ENCODE results near the gene RNASEH2B.

The RNASEH2B gene

DNA sequence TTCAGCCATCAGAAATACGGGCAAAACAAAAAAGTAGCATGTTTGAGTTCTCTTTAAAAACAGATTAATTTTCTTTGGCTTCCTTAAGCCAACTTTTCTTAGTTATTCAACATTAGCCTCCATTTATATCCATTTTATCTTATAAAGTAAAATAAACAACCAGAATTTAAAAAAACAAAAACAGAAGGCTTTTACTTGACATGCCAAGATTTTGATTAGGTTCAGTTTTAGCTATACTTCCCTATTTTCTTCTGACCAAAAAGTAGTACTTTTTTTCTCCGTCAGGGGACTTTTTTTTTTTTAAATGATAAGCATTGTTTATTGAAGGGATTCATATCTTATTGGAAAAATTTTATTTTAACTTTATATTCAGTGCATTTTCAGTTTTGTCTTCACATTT is 18.1 kb downstream of the RNASEH2B start:
- in situ Hi-C loops (cut with MboI; ENCODE audit: low pct_unique_long_range_greater_than_20kb, low sequenced_read_pairs): no loop called here
- no peak for DNase-seq

DNA sequence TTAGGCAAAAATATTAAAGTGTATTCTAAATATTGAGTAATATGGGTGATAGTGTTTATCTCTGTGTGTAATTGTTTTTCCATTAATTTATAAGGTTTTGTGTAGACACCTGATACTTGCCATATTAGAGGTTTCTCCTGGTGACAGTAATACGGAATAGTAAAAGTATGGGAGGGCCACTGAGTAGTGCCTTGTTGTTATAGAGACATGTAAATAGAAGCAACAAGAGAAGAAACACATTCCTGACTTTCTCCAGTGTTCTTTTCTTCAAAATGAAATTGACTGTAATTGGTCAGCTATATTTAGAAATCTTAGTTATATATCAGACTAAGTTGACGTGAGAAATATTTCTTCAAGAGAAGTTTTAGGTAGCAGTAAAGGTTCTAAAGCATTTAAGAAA is 18.5 kb downstream of the RNASEH2B start:
- DNase-seq: no peak
- in situ Hi-C loops (cut with MboI; ENCODE audit: low pct_unique_long_range_greater_than_20kb, low sequenced_read_pairs): no loop called here

DNA sequence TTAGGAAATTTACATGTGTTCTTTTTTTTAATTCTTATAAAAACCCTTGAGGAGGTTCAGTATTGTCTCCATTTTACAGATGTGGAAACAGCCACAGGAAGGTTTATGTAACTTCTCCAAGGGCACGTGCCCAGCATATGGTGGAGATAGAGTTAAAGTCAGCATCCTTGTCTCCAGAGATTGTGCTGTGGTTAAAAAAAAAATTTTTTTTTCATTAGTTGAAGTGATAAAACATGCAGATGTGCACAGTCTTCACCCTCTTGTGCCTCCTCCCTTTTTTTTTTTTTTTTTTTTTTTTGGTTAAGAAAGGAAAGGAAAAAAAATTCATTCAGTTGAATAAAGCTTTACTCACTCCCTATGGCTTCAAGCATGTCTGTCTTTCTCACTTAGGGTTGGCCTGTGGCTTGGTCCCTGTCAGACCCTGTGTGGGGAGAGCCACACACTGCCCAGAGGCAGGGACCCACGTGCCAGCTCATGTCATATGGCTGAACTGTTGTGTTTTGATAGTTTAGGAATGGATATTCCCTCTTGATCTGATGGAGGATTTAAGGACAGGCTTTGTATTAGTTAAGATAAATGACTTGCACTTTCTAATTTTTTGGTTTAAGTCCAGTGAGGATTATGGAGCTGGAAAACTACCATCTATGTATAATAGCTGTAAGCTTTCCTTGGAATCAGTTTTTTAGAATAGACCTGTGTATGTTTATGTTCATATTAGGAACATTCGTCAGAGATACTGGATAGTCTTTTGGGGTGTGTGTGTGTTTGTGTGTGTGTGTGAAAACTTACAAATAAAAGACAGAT is 19.3 kb downstream of the RNASEH2B start:
- in situ Hi-C loops (cut with MboI; ENCODE audit: low pct_unique_long_range_greater_than_20kb, low sequenced_read_pairs): no loop called here
- no peak for DNase-seq

DNA sequence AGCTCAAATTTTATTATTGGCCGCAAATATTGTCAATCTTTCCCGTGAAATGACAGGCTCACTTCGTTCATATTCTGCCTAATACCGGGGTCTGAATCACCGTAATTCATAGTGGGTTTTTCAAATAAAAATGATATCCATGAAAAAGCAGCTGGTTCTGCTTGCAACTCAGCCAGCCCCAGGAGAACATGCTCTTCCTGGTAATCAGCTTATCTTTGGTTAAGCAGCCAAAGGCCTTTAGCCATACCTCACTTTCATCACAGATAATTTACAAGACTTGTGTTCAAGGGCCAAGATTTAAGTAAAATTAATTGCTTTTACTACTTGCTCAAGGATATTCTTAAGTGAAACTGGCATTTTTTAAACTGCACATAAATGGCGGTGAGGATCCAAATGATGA is 22.5 kb downstream of the RNASEH2B start:
- in situ Hi-C loops (cut with MboI; ENCODE audit: low pct_unique_long_range_greater_than_20kb, low sequenced_read_pairs): no loop called here
- DNase-seq: no peak

DNA sequence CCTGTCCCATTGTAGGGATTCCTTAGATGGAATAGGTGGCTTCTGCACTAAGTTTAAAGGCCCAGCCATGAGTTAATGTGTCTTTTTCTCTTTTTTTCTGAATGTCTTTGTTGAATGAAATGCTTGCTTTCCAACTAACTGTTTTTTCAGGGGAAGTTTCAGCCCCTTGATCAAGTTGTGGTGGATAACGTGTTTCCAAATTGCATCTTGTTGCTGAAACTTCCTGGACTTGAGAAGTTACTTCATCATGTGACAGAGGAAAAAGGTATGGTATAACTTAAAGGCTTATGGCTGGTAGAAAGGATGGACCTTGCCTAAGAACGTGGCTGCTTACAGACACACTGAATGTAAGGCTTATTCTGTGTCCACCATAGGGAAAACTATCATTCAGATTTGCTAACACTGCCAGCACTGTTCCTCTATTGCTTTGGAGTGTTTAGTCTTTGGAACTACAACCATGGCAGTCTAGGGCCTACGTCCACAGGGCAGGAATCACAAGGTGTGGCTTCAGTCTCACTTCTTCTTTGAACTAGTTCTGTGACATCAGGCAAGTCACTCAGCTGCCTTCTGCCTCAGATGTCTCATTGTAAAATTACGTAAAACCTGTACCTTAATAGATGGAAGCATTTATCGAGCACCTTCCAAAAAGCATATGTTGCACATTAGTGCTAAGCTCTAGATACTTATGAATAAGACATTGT is 25.3 kb downstream of the RNASEH2B start:
- DNase-seq: no peak
- in situ Hi-C loops (cut with MboI; ENCODE audit: low pct_unique_long_range_greater_than_20kb, low sequenced_read_pairs): no loop called here

DNA sequence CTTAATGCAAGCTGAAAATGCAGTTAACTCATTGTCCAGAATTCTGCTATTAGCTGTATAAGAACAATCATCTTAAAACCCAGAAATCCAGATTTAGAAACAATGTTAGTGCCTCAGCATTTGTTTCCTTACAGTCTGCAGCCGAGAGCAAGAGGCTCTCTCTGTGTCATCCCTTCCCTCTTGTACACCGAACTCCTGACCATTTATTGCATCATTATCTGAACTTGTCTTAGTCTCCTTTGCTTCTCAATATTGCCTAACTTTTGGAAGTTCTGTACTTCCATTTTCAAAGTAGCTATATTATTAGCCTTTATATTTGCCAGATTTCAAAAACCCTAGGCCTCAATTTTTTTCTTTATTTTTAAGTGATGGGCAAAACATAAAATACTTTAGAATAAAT is 27.1 kb downstream of the RNASEH2B start:
- in situ Hi-C loops (cut with MboI; ENCODE audit: low pct_unique_long_range_greater_than_20kb, low sequenced_read_pairs): no loop called here
- DNase-seq: no peak

DNA sequence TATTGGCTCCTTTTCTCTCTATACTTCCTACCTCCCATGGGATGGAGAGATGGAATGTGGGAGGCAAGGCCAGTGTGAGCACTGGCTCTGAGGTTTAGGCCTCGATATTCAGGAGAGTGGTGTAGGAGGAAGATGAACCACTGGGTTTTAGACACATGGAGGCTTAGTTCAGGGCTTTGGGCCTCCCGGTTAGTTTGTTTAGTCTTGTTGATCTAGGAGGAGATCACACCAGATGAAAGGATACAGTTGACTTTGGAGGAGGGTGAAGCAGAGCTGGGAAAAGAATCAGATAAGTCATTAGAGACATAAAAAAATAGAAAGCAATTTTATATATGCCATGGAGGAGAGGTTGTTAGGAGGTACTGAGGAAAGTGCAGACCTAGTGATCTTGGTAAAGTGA is 30.9 kb downstream of the RNASEH2B start:
- in situ Hi-C loops (cut with MboI; ENCODE audit: low pct_unique_long_range_greater_than_20kb, low sequenced_read_pairs): no loop called here
- DNase-seq: no peak

DNA sequence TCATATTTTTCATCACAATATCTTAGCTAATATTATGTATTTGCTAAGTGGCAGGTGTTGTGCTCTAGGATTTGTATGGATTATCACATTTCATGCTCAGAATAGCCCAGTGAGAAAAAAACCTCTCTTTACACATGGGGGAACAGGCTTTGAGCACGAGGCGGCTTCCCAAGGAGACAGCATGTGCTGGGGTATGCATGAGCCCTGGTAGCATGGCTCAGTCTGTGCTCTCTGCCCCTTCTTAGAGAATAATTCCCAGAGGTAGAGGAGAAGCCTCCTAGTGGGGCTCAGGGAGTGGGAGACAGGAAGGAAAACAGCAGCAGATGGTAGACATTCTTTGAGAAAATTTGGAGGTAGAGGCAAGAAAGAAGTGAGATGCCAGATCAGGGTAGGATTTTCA is 31.6 kb downstream of the RNASEH2B start:
- no peak for DNase-seq
- in situ Hi-C loops (cut with MboI; ENCODE audit: low pct_unique_long_range_greater_than_20kb, low sequenced_read_pairs): no loop called here

DNA sequence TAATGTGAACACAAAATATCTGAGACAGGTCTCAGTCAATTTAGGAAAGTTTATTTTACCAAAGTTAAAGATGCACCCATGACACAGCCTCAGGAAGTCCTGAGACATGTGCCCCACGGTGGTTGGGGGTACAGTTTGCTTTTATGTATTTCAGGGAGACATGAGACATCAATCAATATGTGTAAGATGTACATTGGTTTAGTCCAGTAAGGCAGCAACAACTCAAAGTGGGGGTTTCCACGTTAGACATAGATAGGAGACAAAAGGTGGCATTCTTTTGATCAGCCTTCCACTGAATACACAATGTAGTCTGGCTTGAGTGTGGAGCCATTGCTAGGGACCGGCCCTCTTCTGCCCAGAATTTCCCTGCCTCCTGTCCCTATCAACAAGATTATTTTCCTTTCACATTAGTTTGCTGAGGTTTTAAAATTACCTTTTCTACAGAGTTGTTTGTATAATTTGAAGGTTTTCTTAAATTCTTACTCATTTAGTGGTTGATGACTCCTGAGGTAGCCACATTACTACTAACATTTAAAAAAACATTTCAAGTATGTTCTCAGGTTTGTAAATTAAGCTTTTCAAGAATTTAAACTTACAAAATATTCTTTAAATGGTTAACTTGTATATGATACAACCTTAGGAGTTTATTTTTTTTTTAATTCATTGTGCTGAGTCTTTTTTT is 33.2 kb downstream of the RNASEH2B start:
- in situ Hi-C loops (cut with MboI; ENCODE audit: low pct_unique_long_range_greater_than_20kb, low sequenced_read_pairs): no loop called here
- DNase-seq: no peak

DNA sequence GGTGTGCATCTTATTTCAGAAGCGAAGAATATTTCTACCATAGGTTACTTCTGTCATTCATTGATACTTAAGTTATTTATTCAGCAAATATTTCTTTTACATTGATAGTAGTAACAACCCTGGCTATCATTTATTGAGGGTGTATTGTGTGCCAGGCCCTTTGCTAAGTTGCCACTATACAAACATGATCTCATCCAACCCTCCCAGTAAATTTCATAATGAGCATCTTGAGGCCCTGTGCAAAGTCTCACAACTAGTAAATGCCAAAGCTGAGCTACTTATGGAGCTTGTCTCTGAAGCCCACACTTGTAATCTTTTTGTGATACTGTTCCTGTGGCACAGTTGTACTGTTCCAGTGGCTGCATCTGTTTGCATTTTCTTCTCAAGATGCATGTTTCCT is 36.1 kb downstream of the RNASEH2B start:
- in situ Hi-C loops (cut with MboI; ENCODE audit: low pct_unique_long_range_greater_than_20kb, low sequenced_read_pairs): no loop called here
- DNase-seq: no peak

DNA sequence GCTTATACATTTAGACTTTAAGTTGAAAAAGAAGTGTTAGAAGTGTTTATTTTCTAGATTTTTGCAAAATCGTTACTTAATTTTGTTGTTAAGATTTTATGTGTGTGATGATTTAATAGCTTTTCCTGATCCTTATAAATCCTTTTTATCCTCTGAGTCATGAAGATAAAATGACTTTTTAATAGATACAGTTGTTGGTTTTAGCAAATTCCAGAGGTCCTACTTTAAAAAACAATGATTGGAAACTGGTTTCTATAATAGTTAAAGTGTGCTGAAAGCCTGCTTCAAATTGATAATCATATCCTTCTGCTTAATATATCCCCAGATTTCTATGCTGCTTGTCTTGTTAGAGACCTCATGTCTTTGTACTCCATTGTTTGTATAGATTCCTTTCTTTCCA is 39.0 kb downstream of the RNASEH2B start:
- no peak for DNase-seq
- in situ Hi-C loops (cut with MboI; ENCODE audit: low pct_unique_long_range_greater_than_20kb, low sequenced_read_pairs): no loop called here

DNA sequence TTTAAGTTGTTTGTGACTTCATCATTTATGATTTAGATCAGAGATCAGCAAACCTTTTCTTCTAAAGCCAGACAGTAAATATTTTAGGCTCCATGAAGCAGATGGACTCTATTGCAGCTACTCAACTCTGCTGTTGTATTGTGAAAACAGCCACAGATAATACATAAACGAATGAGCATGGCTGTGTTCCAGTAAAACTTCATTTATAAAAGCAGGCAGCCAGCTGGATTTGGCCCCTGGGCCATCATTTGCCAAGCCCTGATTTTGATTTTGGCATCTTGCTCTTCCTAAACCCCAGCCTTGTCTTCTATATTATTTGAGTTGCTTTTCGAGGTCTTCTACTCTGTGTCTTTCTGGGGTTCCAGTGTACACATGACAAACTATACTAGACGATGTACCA is 41.3 kb downstream of the RNASEH2B start:
- DNase-seq: no peak
- in situ Hi-C loops (cut with MboI; ENCODE audit: low pct_unique_long_range_greater_than_20kb, low sequenced_read_pairs): no loop called here

DNA sequence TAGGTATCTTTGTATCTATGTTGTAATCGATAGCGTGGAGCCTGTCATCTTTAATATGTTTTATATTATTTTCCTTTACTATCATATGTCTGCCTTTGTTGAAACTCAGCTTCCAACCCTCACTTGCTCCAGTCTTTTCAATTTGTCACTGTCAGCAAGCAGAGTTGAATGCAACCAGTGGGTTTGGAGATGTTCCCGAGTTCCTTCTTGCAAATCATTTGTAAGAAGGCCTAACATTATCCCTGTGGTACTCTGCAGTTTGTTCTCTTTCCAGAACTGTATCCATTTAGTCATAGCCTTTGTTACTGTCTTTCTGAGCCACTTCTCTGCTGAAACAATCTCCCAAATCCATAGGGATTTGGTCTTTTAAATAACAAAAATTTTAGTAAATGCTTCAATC is 41.8 kb downstream of the RNASEH2B start:
- no peak for DNase-seq

DNA sequence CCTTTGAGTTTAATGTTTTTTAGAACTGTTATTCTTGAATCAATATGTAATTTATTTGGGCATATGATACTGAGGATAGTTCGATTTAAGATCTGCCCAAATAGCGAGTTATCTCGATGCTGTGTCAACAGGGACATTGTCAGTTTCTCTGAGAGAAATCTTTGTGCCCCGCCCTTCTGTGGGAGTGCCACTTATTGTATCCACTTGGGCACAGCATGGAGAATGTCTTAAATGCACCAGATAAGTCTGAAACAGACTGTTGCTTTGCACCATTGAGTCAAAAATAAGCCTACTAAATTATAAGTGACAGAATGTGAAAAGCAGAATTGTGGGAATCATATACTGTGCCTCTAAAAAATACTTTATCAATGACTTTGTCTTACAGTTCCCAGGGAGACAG is 45.6 kb downstream of the RNASEH2B start:
- DNase-seq: no peak
- in situ Hi-C loops (cut with MboI; ENCODE audit: low pct_unique_long_range_greater_than_20kb, low sequenced_read_pairs): no loop called here

More for the DNA sequence above, 41.8 kb downstream of the RNASEH2B start:
- in situ Hi-C loops (cut with MboI; ENCODE audit: low pct_unique_long_range_greater_than_20kb, low sequenced_read_pairs): no loop called here

DNA sequence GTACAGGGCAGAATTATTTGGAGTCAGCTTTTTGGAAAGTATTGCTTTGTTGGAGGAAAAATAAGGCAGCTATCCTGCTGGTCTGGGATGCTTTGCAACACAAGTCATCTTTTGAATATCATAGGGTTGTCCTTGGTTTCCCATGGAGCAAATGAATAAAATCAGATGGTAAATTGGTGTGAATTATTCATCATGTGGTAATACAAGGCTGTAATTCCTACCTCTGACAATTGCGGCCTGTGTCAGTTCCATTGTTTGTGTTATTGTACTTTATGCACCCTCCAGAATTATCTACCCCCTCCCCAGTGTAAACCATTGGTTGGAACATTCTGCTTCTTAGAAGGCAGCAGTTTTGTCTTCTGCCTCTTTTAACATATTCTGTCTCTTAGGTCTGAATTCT is 46.2 kb downstream of the RNASEH2B start:
- in situ Hi-C loops (cut with MboI; ENCODE audit: low pct_unique_long_range_greater_than_20kb, low sequenced_read_pairs): no loop called here
- no peak for DNase-seq

DNA sequence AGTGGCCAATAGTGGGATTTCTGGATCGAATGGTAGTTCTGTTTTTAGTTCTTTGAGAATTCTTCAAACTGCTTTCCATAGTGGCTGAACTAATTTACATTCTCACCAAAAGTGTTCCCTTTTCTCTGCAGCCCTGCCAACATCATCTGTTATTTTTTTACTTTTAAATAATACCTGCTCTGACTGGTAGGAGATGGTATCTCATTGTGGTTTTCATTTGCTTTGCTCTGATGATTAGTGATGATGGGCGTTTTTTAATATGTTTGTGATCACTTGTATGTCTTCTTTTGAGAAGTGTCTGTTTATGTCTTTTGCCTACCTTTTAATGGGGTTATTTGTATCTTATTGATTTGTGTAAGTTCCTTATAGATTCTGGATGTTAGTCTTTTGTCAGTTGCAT is 48.0 kb downstream of the RNASEH2B start:
- DNase-seq: no peak
- in situ Hi-C loops (cut with MboI; ENCODE audit: low pct_unique_long_range_greater_than_20kb, low sequenced_read_pairs): no loop called here

DNA sequence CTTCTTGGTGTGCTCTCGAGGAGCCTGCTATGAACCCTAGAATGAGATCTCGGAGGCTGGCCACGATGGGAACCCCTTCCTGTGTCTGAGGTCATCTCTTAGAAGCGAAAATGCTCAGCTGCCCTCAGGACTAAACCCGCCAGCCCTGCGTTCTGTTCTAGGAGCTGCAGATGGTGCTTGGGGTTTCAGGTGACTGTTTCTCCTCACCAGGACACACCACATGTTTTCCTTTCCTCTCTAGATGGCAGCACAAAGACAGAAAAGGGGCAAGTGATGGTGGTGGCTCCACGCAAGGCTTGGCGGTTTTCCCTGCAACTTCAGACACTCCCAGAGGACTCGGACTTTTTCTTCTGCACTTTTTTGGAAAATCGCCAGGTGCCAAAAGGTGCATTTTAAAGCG is 60.1 kb downstream of the RNASEH2B start:
- in situ Hi-C loops (cut with MboI; ENCODE audit: low pct_unique_long_range_greater_than_20kb, low sequenced_read_pairs): no loop called here
- no peak for DNase-seq

DNA sequence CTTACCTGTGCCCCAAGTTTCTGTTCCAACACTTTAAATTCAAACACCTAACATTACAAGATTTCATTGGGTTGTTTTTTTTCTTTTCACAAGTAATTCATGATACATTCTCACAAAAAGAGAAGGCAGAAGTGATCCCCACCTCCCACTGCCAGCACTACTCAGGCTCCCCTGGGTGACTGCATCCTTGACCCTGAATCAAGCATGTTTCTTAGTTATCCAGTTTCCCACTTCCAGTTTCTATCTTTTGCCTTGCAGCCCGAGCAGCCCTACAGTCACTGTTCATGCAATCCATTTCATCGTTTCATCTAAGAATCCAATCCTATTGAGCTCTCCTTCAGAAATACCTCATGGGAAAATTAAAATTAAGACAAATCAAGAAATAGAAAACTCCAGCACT is 61.4 kb downstream of the RNASEH2B start:
- in situ Hi-C loops (cut with MboI; ENCODE audit: low pct_unique_long_range_greater_than_20kb, low sequenced_read_pairs): no loop called here
- DNase-seq: no peak

DNA sequence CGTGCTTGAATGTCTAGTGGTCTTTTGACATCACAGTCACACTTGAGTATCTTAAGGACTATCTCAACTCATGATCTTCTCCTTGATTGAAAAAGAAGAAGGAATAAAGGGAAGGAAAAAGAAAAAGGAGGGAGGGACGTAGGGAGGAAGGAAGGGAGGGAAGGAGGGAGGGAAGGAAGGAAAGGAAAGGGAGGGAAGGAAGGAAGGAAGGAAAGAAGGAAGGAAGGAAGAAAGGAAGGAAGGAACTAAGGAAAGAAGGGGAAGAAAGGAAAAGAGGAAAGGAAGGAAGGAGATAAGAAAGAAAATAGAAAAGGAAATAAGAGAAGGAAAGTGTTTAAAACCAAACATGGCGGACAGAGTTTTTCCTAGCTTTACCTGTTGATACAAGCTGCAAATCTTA is 64.7 kb downstream of the RNASEH2B start:
- no peak for DNase-seq
- in situ Hi-C loops (cut with MboI; ENCODE audit: low pct_unique_long_range_greater_than_20kb, low sequenced_read_pairs): no loop called here

DNA sequence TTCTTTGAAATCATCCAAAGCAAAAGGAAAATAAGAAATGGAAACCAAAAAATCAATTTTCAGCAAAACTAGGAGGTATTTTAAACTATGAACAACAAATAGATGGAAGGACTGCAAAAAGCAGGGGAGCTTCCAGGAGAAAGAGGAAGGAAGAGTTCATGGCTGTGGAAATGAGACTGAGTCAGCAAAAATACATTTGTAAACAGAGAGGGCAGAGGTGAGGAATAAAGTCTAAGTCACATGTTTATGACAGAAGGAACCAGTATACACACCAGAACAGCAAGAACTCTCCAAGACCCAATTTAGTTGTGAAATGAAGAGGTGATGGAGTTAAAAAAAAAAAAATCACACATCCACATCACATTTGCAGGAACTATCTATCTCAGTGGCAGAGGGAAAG is 69.6 kb downstream of the RNASEH2B start:
- DNase-seq: peak; percentile 59
- in situ Hi-C loops (cut with MboI; ENCODE audit: low pct_unique_long_range_greater_than_20kb, low sequenced_read_pairs): no loop called here

Measured in KBM-7 (cell line).